MM.1S (cell line): Measurements from ENCODE around the gene PHKA2.

Experiments used
- DNase-seq: peaks from one replicate; pipeline ENCODE4 v3.0.0-alpha.2; 2015
- H2AFZ ChIP-seq: fragments of 300-600 bp; sonication (generic); 2 replicates; pipeline ENCODE4 v1.6.0; 2016; ENCODE audit warnings: antibody characterized with exemption, low read length
- H3F3A ChIP-seq: fragments of 300-600 bp; sonication (generic); 2 replicates; pipeline ENCODE4 v1.6.1; 2016; ENCODE audit warnings: mild to moderate bottlenecking, antibody characterized with exemption, low read length, moderate library complexity, mixed read lengths; ENCODE audit not compliant: insufficient read depth
- H3K27ac ChIP-seq: fragments of 300-600 bp; sonication (generic); 2 replicates; pipeline ENCODE4 v1.5.1; 2016; ENCODE audit warnings: mild to moderate bottlenecking, low read length
- H3K27me3 ChIP-seq: fragments of 300-600 bp; sonication (generic); replicated peaks from 2 replicates; pipeline ENCODE4 v1.6.0; 2016; ENCODE audit warnings: low read length; ENCODE audit not compliant: insufficient read depth
- H3K36me3 ChIP-seq: fragments of 300-600 bp; sonication (generic); replicated peaks from 2 replicates; pipeline ENCODE4 v1.6.1; 2016; ENCODE audit warnings: mild to moderate bottlenecking, low read length, mixed read lengths; ENCODE audit not compliant: insufficient read depth
- H3K4me1 ChIP-seq: fragments of 300-600 bp; sonication (generic); 2 replicates; pipeline ENCODE4 v1.6.1; 2016; ENCODE audit warnings: low read length, mixed read lengths
- H3K4me2 ChIP-seq: fragments of 300-600 bp; sonication (generic); 2 replicates; pipeline ENCODE4 v1.6.0; 2016; ENCODE audit warnings: low read depth, low read length
- H3K4me3 ChIP-seq: fragments of 300-600 bp; sonication (generic); 2 replicates; pipeline ENCODE4 v1.5.1; 2016; ENCODE audit warnings: low read length, mixed read lengths
- H3K79me2 ChIP-seq: fragments of 300-600 bp; sonication (generic); 2 replicates; pipeline ENCODE4 v1.6.1; 2016; ENCODE audit warnings: mixed run types, low read length, mixed read lengths
- H3K9ac ChIP-seq: fragments of 300-600 bp; sonication (generic); 2 replicates; pipeline ENCODE4 v1.6.1; 2016; ENCODE audit warnings: low read length, mixed read lengths
- H3K9me2 ChIP-seq: fragments of 300-600 bp; sonication (generic); replicated peaks from 2 replicates; pipeline ENCODE4 v1.6.1; 2016; ENCODE audit warnings: mild to moderate bottlenecking, low read length, mixed read lengths; ENCODE audit not compliant: insufficient read depth
- H3K9me3 ChIP-seq: fragments of 300-600 bp; sonication (generic); replicated peaks from 2 replicates; pipeline ENCODE4 v1.6.1; 2016; ENCODE audit warnings: mild to moderate bottlenecking, low read length, mixed read lengths; ENCODE audit not compliant: insufficient read depth
- H4K20me1 ChIP-seq: fragments of 300-600 bp; sonication (generic); 2 replicates; pipeline ENCODE4 v1.6.1; 2016; ENCODE audit warnings: mild to moderate bottlenecking, low read length, moderate library complexity, mixed read lengths; ENCODE audit not compliant: insufficient read depth
- EZH2 ChIP-seq: fragments of 300-600 bp; sonication (generic); optimal IDR thresholded peaks from 2 replicates; pipeline ENCODE3; 2017; ENCODE audit warnings: low read depth, mild to moderate bottlenecking, antibody characterized with exemption, low read length, mixed read lengths
- EZH2phosphoT487 ChIP-seq: fragments of 300-600 bp; sonication (generic); IDR thresholded peaks from 2 replicates; pipeline ENCODE4 v1.6.1; 2018; ENCODE audit warnings: antibody characterized with exemption, low read length
- TF ChIP-seq, protein P1 (sequence below): fragments of 300-600 bp; sonication (generic); IDR thresholded peaks from 2 replicates; pipeline ENCODE4 v1.5.1; 2016; ENCODE audit warnings: antibody characterized with exemption, low read length, mixed read lengths

PHKA2 gene

DNA sequence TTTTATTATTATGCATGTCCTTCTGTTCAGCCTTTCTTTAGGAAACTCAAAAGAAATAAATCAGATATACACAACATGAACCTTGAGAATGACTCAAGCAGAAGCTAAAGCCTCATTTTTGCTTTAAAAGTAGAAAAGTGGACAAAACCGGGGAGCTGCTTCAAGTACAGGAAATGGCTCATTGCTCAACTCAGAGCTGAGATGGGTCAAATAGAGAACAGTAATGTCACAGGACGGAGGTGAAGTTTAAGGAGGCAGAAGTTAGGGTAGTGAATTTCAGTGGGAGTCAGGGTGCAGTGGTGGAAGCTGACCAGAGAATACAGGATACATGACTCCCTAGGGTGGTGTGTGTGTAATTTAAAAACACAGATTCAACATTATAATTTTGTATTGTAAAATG, 22.2 kb downstream of the PHKA2 start:
- DNase-seq, result no peak
- Histone ChIP-seq H3F3A (no peaks in the 10 kb centered on the region), H3K36me3 (no peaks in the 10 kb centered on the region), H2AFZ (no peak overlapping the region), H3K4me1 (no peaks in the 10 kb centered on the region), H3K27ac (no peak overlapping the region), H3K4me3 (no peak overlapping the region), H3K9ac (no peak overlapping the region), H3K9me3 (no peaks in the 10 kb centered on the region), H4K20me1 (no peaks in the 10 kb centered on the region), H3K79me2 (no peaks in the 10 kb centered on the region), H3K9me2 (no peaks in the 10 kb centered on the region), H3K27me3 (no peaks in the 10 kb centered on the region), H3K4me2 (no peak overlapping the region)
- no peak for TF ChIP-seq EZH2phosphoT487
- no peak for TF ChIP-seq EZH2
- TF ChIP-seq, protein P1, sequence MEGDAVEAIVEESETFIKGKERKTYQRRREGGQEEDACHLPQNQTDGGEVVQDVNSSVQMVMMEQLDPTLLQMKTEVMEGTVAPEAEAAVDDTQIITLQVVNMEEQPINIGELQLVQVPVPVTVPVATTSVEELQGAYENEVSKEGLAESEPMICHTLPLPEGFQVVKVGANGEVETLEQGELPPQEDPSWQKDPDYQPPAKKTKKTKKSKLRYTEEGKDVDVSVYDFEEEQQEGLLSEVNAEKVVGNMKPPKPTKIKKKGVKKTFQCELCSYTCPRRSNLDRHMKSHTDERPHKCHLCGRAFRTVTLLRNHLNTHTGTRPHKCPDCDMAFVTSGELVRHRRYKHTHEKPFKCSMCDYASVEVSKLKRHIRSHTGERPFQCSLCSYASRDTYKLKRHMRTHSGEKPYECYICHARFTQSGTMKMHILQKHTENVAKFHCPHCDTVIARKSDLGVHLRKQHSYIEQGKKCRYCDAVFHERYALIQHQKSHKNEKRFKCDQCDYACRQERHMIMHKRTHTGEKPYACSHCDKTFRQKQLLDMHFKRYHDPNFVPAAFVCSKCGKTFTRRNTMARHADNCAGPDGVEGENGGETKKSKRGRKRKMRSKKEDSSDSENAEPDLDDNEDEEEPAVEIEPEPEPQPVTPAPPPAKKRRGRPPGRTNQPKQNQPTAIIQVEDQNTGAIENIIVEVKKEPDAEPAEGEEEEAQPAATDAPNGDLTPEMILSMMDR, result no peak

DNA sequence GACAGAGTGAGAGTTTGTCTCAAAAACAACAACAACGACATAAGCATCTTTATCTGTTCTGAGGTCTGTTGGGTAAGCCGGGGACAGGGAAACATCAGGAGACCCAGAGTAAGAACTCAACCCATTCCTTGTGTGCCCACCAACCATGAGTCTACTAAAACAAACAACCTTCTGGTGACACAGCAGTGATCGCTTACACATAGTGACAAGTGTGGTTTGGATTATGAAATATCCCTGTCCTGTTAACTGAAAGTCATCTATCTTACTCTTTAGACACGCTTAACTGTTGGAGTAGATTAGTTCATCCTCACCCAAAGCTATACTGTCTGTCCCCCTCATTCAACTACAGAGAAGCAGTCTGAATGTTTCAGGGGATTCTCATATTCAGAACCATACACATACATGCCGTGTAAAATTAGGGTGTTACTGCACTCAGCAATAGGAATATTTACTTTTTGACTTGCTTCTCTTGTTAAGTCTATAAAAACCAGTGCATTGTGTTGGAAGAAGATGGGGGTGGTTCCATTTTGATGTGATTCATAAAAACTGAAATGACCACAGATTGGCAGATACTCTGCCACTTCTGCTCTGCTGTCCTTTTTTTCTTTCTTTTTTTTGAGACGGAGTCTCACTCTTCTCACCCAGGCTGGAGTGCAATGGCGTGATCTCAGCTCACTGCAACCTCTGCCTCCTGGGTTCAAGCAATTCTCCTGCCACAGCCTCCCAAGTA, 27.4 kb downstream of the PHKA2 start:
- Histone ChIP-seq H3K4me1 (no peaks in the 10 kb centered on the region), H3K9me3 (no peaks in the 10 kb centered on the region), H3K36me3 (no peaks in the 10 kb centered on the region), H3K79me2 (no peaks in the 10 kb centered on the region), H3K9ac (no peak overlapping the region), H3K27ac (no peak overlapping the region), H3K4me2 (no peak overlapping the region), H3K27me3 (no peaks in the 10 kb centered on the region), H4K20me1 (no peaks in the 10 kb centered on the region), H3K9me2 (no peaks in the 10 kb centered on the region), H3F3A (no peaks in the 10 kb centered on the region), H3K4me3 (no peak overlapping the region), H2AFZ (no peak overlapping the region)
- TF ChIP-seq EZH2, result no peak
- TF ChIP-seq, protein P1, result no peak
- TF ChIP-seq EZH2phosphoT487, result no peak
- DNase-seq, result no peak

DNA sequence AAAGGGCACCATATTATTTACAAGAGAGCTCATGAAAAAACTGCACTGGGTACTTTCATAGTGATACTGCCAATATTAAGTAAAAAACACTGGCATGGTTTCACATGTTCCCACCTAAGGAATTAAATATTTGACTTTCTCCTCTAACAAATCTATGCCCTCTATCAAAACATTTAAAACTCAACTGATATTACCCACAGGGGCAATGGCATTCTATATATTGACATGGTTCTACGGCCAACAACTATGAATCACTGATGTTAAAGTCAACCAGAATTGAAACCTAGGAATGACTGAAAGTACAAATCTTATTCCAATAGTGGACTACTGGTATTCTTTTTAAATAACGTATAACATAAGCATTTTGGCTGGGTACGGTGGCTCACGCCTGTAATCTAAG, 28.2 kb downstream of the PHKA2 start:
- H3K4me1 ChIP-seq, result no peaks in the 10 kb centered on the region
- no peaks in the 10 kb centered on the region for H3F3A ChIP-seq
- no peak overlapping the region for H3K4me2 ChIP-seq
- no peaks in the 10 kb centered on the region for H3K9me3 ChIP-seq
- H3K9me2 ChIP-seq, result no peaks in the 10 kb centered on the region
- H3K36me3 ChIP-seq, result no peaks in the 10 kb centered on the region
- H2AFZ ChIP-seq, result no peak overlapping the region
- no peak overlapping the region for H3K27ac ChIP-seq
- DNase-seq, result no peak
- no peaks in the 10 kb centered on the region for H4K20me1 ChIP-seq
- no peak overlapping the region for H3K4me3 ChIP-seq
- no peaks in the 10 kb centered on the region for H3K27me3 ChIP-seq
- no peak overlapping the region for H3K9ac ChIP-seq
- no peaks in the 10 kb centered on the region for H3K79me2 ChIP-seq
- TF ChIP-seq, protein P1, result no peak
- TF ChIP-seq EZH2phosphoT487 (no peak), EZH2 (no peak)
